ENCODE data around the gene DLGAP4.

Gene DLGAP4

GRCh38 chr20:36333841-36334240, 27.7 kb downstream of the DLGAP4 start:
- DNase-seq, result no peak

DNA sequence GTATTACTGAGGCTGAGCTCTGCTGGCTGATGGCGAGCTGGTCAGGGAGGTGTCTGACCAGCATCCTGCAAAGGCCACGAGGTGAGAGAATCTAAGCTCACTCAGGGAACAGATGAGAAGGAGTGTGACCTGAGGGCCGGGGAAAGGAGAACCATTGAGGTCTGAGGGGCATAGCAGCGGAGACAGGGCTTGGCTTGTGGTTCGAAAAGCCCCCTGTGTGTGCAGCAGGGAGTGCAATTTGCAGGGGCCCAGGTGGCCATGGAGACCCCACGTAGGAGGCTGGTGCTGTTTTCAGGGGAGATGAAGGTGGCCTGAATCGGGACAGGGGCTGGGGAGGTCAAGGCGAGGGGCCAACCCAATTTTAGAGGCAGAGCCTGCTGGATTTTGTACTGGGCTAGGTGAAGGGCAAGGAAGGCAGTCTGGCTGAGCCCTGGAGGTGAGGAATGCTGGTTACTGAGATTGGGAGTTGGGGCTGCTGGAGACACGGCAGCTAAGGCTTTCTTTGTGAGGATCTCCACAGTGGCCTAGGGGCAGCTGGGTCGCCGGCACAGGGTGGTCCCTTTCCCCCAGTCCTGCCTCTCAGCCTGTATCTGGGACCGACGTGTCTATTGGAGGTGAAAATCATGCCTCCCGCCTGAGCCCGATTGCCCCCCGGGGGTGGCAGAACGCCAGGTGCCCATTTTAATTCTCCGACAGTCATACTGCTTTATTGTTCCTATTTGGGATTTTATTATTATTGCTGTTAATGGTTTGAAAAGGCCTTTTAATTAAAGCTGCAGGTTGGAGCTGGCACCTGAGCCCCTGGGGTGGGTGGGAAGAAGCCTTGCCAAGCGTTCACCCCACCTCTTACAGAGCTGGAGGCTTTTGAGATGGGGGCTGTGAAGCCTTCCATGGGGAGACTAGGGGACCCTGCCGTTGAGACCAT, 28.4 kb downstream of the DLGAP4 start:
- DNase-seq, result no peak

GRCh38 chr20:36335206-36335870, 29.2 kb downstream of the DLGAP4 start:
- no peak for DNase-seq

DNA sequence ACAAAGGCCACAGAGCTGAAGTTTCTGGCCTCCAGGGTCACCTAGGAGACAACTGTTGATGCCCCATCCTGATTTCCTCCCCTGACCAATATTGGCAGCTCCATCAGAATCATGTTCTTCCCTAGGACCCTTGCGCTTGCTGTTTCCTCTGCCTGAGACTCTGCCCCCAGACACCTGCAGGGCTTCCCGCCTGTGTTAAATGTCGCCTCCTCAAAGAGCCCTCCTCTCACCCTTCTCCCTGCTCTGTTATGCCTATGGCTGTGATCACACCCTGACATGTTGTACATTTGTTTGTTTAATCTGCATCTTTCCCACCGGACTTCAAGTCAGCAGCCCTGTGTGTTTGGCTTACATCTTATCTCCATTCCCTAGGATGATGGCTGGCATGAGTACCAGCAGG, 30.1 kb downstream of the DLGAP4 start:
- no peak for DNase-seq

DNA sequence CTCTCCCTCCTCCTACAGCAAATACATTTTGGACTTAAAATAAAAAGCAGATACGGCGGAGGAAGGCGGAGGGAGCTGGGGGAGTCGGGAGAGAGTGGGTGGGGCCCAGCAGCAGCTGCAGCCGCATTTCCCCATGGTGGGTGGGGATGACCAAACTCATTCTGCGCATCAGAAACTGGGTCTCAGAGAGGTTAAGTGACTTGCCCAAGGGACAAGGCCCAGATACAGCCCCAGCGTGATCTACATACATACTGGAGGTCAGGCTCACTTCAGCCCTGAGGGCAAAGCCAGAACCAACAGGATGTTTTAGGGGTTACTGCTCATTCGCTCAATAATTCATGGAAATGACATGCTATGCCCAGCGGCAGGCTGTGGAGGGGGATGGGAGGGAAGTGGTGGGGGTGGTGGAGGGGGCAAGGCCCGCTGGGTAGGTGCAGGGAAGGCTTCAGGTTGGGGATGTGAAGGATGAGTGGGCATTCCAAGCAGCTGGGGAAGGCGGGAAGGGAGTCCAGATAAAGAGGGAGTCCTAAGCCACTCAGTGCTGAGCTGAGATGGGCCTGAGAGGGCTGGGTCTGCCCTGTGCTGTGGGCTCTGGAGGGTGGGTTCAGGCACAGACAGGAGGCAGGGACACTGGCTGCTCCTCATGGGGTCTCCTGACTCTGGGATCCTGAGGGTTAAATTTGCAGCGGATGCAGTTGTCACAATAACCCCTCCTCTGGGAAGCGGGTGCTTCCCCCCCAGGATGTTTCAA, 31.0 kb downstream of the DLGAP4 start:
- no peak for DNase-seq

GRCh38 chr20:36337886-36338285, 31.7 kb downstream of the DLGAP4 start:
- DNase-seq, result no peak

- DNase-seq, result no peak
These were observed 33.8 kb downstream of the DLGAP4 start for GRCh38 chr20:36339646-36340592.

DNA sequence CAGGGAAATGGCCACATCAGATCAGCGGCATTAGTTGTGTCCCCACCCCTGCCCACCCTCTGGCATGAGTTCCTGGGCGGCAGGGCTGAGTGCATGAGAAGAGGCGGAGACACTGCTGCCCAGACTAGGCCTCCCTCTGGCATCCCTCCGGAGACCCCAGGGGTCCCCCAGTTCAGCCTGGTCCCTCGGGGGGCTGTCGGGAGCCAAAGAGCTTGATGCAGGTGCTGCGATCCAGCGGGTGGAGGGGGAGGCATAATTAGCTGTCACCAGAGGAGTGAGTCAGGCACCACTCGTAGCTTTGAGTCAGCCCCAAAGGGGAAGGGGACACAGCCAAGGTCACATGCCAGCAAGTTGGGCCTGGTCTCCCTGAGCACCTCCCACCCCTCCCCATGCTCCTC, 34.5 kb downstream of the DLGAP4 start:
- no peak for DNase-seq

DNA sequence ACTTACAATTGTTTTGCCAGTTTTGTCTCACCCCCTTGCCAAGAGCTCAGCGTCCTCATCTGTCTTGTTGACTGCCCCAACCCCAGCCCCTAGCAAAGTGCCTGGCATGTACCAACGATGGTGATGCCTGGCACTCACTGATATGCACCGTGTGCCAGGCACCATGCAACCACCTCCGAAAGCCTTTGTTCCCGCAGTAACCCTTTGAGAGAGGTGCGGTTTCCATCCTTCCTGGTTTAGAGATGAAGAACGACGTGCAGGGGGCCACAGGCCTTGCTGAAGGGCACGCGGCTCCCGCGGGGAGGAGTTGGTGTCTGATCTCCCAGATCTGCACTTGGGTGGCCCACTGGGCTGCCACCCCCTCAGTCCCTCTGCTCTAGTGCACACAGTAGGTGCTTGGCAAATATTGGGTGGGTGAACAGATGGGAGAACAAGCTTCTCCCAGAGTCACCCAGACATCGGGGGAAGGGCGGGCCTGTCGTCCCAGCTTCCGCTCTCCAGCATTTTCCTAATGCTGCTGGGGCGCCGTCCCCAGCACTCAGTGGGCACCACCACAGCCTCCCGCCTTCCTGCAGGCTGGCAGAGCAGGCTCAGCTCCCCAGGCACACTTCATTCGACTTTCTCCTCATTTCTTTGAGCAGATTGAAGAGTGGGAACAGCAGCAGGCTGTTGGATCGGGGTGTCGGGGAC, 35.3 kb downstream of the DLGAP4 start:
- no peak for DNase-seq

DNA sequence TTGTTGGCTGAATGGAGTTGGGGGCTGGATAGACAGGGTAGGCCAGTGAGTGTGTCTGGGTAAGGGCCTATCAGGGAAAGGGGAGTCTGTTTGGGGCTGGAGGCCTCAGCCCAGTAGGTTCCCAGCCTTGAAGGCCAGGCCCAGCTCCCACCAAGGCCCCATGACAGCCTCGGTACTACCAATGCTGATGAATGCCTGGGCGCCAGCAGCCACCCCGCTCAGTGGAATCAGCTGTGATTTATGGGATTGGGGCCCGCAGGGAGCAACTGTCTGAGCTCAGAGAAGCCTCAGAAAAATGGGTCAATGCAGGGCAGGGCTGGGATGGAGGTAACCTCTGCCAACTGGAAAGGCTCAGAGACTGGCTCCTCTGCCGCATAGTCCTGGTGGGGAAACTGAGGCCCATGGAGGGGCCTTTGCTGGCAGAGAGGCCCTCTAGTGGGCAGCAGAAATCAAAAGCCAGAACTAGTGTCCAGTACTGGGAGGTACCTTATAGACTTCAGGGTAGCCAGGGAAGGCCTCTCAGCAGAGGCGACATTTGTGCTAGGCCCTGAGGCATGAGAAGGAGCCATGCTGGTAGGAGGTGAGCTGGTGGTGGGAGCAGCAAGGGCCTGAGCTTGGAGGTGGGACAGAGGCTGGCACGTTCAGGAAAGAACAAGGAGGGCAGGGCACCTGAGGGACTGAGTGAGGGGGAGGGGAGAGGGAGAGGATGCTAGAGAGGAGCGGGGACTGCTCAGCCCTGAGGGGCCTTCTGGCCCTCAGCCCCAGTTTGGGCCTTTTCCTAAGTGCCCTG, 36.4 kb downstream of the DLGAP4 start:
- DNase-seq, result no peak

GRCh38 chr20:36343641-36344040, 37.5 kb downstream of the DLGAP4 start:
- no peak for DNase-seq

DNA sequence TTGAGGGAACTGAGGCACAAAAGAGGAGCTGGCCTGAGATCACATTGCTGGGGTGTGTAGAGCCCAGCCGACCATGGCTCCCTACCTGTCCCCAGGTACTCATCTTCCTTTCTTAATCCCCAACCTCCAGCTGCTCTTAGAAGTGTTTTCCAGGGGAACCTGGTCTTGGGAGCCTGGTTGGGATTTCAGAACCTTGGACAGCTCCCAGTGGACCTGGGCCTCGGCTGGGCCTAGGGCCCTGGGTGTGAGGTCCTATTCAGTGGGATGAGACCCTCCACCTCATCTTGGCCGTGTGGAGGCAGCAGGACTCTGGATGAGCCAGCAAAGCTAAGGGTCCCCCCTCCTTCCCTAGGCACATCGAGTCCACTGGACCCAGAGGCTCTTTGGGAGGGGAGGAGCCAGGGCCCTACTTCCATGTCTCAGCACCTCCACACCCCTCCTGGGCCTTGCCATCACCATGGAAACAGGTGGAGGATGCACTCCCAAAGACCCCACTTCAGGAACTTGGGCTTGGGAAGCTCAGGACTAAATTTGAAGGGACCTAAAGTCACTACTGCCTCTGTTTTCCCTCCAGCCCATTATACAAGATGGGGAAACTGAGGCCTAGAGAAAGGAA, 38.5 kb downstream of the DLGAP4 start:
- no peak for DNase-seq

DNA sequence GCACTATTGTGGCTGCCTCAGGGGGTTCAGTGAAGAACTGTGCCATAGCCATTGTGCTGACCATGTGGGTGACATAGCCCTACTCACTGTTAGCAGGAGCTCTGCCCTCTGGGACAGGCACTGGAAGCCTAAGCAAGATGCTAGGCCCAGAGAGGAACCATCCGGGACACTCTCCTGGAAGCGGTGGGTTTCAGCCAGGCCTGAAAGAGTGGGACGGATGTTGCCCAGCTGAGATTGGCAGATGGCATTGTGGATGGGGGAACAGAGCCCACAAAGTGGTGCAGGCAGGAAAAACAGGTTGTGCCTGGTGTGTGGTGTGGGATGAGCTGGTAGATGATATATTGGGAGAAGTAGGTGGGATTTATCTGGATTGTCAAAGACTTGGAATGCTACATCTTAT, 40.1 kb downstream of the DLGAP4 start:
- DNase-seq, result no peak

- no peak for DNase-seq
These were observed 43.4 kb downstream of the DLGAP4 start for GRCh38 chr20:36349384-36350170.

DNA sequence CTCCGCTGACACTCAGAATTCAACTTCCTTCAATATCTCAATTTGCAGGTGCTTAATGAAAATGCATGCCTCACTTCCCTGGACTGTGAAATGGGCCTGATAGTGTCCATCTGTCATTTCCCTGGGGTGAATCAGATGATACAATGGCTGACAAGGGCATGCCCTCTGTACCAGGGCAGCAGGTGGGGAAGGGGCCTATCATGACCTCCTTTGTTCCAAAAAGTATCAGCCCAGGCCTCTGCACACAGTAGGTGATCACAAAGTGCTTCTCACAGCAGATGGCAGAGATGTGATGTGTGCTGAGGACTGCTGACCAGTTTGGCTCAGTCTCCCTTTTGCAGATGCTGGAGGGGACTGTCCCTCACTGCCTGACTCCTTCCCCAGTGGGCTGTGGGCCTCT, 44.3 kb downstream of the DLGAP4 start:
- no peak for DNase-seq

- no peak for DNase-seq
These were observed 45.8 kb downstream of the DLGAP4 start for GRCh38 chr20:36351937-36352336.

DNA sequence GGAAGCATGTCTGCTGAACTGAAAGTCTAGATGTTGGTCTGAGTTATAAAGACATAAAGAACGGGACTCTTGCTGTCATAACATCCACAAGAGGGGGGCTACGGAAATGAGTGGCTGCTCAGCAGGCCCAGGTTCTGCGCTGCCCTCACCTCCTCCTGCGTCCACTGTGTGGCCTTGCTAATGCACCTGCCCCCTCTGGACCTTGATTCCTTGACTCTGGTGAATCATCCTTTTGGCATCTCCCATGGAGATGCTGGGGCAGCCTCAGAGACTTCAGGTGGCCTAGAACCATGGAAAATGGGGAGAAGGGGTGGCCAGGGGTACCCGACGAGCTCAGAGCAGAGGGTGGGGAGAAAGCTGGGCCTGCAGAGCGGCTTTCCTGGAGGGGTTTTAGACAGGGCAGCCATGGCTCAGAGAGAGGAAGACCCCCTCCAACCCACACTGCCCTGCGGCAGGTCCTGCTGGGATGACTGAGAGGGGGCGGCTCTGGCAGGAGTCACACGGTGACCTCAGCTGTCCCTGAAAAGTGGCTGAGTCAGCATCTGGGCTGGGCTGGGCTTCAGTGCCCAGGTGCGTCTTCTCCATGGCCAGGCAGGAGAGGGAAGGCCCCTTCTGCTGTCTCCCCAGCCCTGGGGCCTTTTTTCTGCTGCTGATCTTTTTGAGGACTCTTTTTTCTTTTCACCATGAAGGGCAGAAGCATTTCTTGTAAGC, 46.9 kb downstream of the DLGAP4 start:
- no peak for DNase-seq

DNA sequence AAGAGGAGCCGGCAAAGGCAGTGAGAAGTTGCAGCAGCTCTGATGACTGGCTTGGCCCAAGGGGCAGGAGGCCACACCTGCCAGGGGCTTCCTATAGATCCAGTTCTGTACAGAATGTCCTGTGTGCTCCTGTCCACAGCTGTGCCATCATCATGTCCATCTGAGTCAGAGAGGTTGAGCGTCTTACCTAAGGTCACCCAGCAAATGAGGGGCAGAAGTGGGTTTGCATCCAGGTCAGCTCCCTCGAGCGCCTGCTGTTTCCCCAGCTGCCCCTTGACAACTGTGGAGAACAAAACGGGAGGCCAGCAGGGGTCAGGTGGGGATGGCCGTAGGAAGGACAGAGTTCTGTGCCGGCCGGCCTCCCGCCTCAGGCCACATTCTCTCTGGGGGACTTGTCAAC, 47.6 kb downstream of the DLGAP4 start:
- DNase-seq, result no peak

All from NK-92 treated with Interleukin-12 subunit alpha and Interleukin-12 subunit beta, amount 100 ng/mL, for 24 hours (cell line).